ENCODE measurements around the gene RILP. TPM values are rescaled to one million over a fixed set of nuclear protein-coding genes. Genes with fewer than 3 reads are reported as not detected.
A peak's percentile ranks its signal among the peaks of the same experiment; 100 is the strongest.

The RILP gene
- total RNA-seq, 1 experiment from 2014 or later: 11.6 TPM

DNA sequence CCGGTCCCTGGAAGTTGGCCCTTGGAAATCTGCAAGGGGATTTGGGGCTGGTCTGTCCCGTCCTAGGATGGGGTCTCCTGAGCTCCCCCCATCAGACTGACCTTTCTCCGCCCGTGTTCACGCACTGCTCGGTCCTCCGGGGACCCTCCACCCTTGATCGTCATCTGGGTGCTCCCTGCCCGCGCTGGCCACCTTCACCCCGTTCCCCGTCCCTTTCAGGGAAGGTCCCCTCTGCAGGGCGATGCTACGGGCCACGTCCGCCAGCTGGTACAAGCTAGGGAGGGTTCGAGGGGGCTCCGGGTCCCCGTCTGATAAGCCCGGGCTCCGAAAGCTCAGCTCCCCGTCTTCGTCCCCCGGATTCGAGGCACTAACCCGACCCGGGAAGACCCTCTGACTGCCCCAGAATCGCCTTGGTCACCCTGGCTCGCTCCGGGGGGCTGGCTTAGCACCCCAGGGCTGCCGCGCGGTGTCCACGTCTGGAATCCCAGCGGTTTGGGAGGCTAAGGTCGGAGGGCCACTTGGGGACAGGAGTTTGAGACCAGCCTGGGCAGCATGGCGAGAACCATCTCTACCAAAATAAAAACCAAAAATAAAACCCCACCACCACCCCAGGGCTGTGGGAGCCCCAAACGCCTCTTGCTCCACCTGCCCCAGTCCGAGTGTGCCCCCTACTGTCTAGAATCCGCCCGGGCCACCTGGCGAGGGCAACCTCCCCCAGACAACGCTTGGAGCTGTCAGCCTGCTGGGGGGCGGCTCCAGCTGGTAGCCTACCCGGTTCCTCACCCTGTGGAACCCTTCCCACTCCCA lies 20.0 kb downstream of the RILP start:
- Histone ChIP-seq H3K79me2 (ENCODE audit: insufficient read depth, low read length) (no peaks in the 10 kb centered on the region), H3K36me3 (ENCODE audit: control insufficient read depth in 1 of 2, insufficient read depth in 2 of 2, low read length in 2 of 2) (no peaks in the 10 kb centered on the region), H4K20me1 (ENCODE audit: insufficient read depth) (no peaks in the 10 kb centered on the region), H3K4me3 (replicated peaks in 1 of 2; ENCODE audit: low read depth in 1 of 2, low read length in 2 of 2) (peak overlapping the region; percentile 85 to 93), H3K9me2 (ENCODE audit: insufficient read depth) (no peaks in the 10 kb centered on the region), H3K4me2 (ENCODE audit: low read length) (peak overlapping the region; percentile 100), H3K27me3 (ENCODE audit: insufficient read depth, low read length) (no peaks in the 10 kb centered on the region), H3K9me3 (ENCODE audit: control insufficient read depth in 1 of 2, insufficient read depth in 1 of 2, low read depth in 1 of 2, low read length in 2 of 2) (no peaks in the 10 kb centered on the region), H3K9ac (ENCODE audit: low read length) (peak overlapping the region; percentile 92), H3K27ac (ENCODE audit: low read depth, low read length) (peak overlapping the region; percentile 65), H3K4me1 (ENCODE audit: control insufficient read depth in 1 of 2, insufficient read depth in 2 of 2, low read length in 2 of 2) (peaks cover 13 to 41% of the 10 kb centered on the region in 2 experiments), H2AFZ (ENCODE audit: low read depth, low read length, poor library complexity, severe bottlenecking) (no peak overlapping the region)
- CTCF ChIA-PET: interaction anchor here (0.6 to 3.6 kb wide), 18 partner anchors 9 to 364 kb away, joined by 3 to 113 read pairs (median 4); partner anchors contain the start of genes RILP and SCARF1
- POLR2A ChIA-PET: interaction anchor here (0.6 to 3.8 kb wide), 6 partner anchors 10 to 87 kb away, joined by 3 to 16 read pairs (median 4); no protein-coding TSS in a partner anchor
- intact Hi-C loops (cut with micrococcal nuclease): loop anchor here (1.0 to 10.0 kb wide), 2 partner anchors 55 to 145 kb away; no protein-coding TSS in a partner anchor
- peak; percentile 29 for DNase-seq (ENCODE audit: low read depth, low spot score)
- TSS peak; percentile 39 for BruUV-seq (replicated peaks)
- RAD21 ChIA-PET (ENCODE audit: low non-redundant PET in 1 of 2, low total read pairs in 2 of 2, uncharacterized antibody in 2 of 2, unreplicated experiment in 2 of 2): interaction anchor here (0.6 to 2.5 kb wide), 4 partner anchors 40 to 55 kb away, joined by 3 to 25 read pairs (median 15); no protein-coding TSS in a partner anchor
- peak; percentile 33 for ATAC-seq
- TF ChIP-seq RAD21 (IDR thresholded peaks at IDR 0.05; ENCODE audit: low read depth) (peak; percentile 95), CTCF (IDR thresholded peaks at IDR 0.05 in 2 of 3, conservative IDR thresholded peaks at IDR 0.05 in 1 of 3; ENCODE audit: borderline replicate concordance in 1 of 3, insufficient read depth in 1 of 3, low read depth in 2 of 3, low read length in 2 of 3) (peak; percentile 80 to 85 (median 82)), TCF7L2 (IDR thresholded peaks at IDR 0.05; ENCODE audit: borderline replicate concordance, extremely low read depth, insufficient read depth, insufficient read length) (no peak), JUND (IDR thresholded peaks at IDR 0.05) (no peak)

Data from HCT116 (cell line).